IPS-NIHi7 (cell line): ENCODE data around the gene EYA2.
"Not testable (repeated sequence)": the region's sequence is repeated elsewhere in the genome, so short reads cannot be mapped to it uniquely, and the experiment has no call there.

Source experiments
- DNase-seq: peaks from one replicate; pipeline ENCODE4 v3.0.0; 2012; ENCODE audit warnings: mixed read lengths; ENCODE audit errors: extremely low spot score

The EYA2 gene

GRCh38 chr20:46932439-46932838, 37.8 kb downstream of the EYA2 start:
- not testable (repeated sequence) for DNase-seq

- DNase-seq: no peak
Observed at GRCh38 chr20:46933150-46933549, 38.5 kb downstream of the EYA2 start.

- DNase-seq: no peak
Observed at GRCh38 chr20:46934746-46935287, 40.2 kb downstream of the EYA2 start.

- DNase-seq: no peak
Observed at GRCh38 chr20:46935394-46936017, 40.9 kb downstream of the EYA2 start.

- no peak for DNase-seq
Observed at GRCh38 chr20:46936415-46937156, 41.9 kb downstream of the EYA2 start.

- DNase-seq: no peak
Observed at GRCh38 chr20:46937157-46937523, 42.5 kb downstream of the EYA2 start.

- DNase-seq: no peak
Observed at GRCh38 chr20:46937533-46938226, 43.0 kb downstream of the EYA2 start.

GRCh38 chr20:46938434-46938833, 43.8 kb downstream of the EYA2 start:
- DNase-seq: no peak

- DNase-seq: peak; percentile 67
Observed at GRCh38 chr20:46939031-46939965, 44.7 kb downstream of the EYA2 start.

GRCh38 chr20:46940616-46941015, 46.0 kb downstream of the EYA2 start:
- no peak for DNase-seq

- DNase-seq: no peak
Observed at GRCh38 chr20:46941404-46941803, 46.8 kb downstream of the EYA2 start.

- DNase-seq: no peak
Observed at GRCh38 chr20:46943861-46944591, 49.4 kb downstream of the EYA2 start.

- peak; percentile 52 for DNase-seq
Observed at GRCh38 chr20:46945465-46945864, 50.8 kb downstream of the EYA2 start.

- DNase-seq: no peak
Observed at GRCh38 chr20:46946181-46946624, 51.6 kb downstream of the EYA2 start.

- DNase-seq: no peak
Observed at GRCh38 chr20:46946796-46947195, 52.2 kb downstream of the EYA2 start.

- no peak for DNase-seq
Observed at GRCh38 chr20:46948081-46948480, 53.4 kb downstream of the EYA2 start.

GRCh38 chr20:46951405-46951804, 56.8 kb downstream of the EYA2 start:
- DNase-seq: no peak

GRCh38 chr20:46951840-46952497, 57.3 kb downstream of the EYA2 start:
- DNase-seq: peak; percentile 47

GRCh38 chr20:46953596-46953995, 59.0 kb downstream of the EYA2 start:
- DNase-seq: no peak

- DNase-seq: no peak
Observed at GRCh38 chr20:46954490-46955038, 59.9 kb downstream of the EYA2 start.
